ENCODE data around the gene PWWP2A.
A peak's percentile ranks its signal among the peaks of the same experiment; 100 is the strongest.
"Not testable (repeated sequence)": the region's sequence is repeated elsewhere in the genome, so short reads cannot be mapped to it uniquely, and the experiment has no call there.

PWWP2A gene

DNA sequence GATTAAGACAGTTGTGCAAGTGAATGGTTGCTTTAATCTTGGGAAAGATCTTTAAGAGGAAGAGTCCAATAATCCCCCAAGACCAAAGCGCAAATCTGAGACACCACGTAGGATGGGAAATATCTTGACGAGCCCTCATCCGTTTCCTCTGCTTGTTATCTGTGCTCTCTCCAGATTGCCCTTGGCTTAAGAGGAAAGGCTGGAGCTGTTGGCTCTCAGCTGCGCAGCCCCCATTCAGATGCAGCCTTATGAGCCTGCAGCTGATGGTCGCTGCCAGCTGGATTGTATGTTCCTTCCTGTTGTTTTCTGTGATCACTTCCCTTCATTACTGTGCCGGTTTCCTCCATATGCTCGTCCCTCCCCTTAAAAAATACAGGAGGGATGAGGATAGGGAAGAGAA is 47.7 kb downstream of the PWWP2A start:
- Histone ChIP-seq H3K4me3 (replicated peaks; ENCODE audit: insufficient read depth, low read length) (no peak overlapping the region), H3K27ac (replicated peaks) (no peak overlapping the region), H3K27me3 (ENCODE audit: insufficient read depth, poor library complexity, severe bottlenecking) (no peaks in the 10 kb centered on the region)
- DNase-seq (ENCODE audit: low read depth in 1 of 2, low spot score in 1 of 2): peak in 1 of 2 experiments; percentile 28
- TF ChIP-seq, protein P1, sequence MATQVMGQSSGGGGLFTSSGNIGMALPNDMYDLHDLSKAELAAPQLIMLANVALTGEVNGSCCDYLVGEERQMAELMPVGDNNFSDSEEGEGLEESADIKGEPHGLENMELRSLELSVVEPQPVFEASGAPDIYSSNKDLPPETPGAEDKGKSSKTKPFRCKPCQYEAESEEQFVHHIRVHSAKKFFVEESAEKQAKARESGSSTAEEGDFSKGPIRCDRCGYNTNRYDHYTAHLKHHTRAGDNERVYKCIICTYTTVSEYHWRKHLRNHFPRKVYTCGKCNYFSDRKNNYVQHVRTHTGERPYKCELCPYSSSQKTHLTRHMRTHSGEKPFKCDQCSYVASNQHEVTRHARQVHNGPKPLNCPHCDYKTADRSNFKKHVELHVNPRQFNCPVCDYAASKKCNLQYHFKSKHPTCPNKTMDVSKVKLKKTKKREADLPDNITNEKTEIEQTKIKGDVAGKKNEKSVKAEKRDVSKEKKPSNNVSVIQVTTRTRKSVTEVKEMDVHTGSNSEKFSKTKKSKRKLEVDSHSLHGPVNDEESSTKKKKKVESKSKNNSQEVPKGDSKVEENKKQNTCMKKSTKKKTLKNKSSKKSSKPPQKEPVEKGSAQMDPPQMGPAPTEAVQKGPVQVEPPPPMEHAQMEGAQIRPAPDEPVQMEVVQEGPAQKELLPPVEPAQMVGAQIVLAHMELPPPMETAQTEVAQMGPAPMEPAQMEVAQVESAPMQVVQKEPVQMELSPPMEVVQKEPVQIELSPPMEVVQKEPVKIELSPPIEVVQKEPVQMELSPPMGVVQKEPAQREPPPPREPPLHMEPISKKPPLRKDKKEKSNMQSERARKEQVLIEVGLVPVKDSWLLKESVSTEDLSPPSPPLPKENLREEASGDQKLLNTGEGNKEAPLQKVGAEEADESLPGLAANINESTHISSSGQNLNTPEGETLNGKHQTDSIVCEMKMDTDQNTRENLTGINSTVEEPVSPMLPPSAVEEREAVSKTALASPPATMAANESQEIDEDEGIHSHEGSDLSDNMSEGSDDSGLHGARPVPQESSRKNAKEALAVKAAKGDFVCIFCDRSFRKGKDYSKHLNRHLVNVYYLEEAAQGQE (IDR thresholded peaks at IDR 0.05; ENCODE audit: insufficient replicate concordance, low read depth): no peak
- TF ChIP-seq, protein P2, sequence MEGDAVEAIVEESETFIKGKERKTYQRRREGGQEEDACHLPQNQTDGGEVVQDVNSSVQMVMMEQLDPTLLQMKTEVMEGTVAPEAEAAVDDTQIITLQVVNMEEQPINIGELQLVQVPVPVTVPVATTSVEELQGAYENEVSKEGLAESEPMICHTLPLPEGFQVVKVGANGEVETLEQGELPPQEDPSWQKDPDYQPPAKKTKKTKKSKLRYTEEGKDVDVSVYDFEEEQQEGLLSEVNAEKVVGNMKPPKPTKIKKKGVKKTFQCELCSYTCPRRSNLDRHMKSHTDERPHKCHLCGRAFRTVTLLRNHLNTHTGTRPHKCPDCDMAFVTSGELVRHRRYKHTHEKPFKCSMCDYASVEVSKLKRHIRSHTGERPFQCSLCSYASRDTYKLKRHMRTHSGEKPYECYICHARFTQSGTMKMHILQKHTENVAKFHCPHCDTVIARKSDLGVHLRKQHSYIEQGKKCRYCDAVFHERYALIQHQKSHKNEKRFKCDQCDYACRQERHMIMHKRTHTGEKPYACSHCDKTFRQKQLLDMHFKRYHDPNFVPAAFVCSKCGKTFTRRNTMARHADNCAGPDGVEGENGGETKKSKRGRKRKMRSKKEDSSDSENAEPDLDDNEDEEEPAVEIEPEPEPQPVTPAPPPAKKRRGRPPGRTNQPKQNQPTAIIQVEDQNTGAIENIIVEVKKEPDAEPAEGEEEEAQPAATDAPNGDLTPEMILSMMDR (IDR thresholded peaks at IDR 0.05; ENCODE audit: insufficient read depth, low read length): no peak
- TF ChIP-seq GABPA (IDR thresholded peaks at IDR 0.05; ENCODE audit: low read depth): no peak
- TF ChIP-seq POLR2AphosphoS5 (IDR thresholded peaks at IDR 0.05; ENCODE audit: low read depth): no peak
- TF ChIP-seq SPI1 (IDR thresholded peaks at IDR 0.05; ENCODE audit: borderline replicate concordance, low read depth): no peak

DNA sequence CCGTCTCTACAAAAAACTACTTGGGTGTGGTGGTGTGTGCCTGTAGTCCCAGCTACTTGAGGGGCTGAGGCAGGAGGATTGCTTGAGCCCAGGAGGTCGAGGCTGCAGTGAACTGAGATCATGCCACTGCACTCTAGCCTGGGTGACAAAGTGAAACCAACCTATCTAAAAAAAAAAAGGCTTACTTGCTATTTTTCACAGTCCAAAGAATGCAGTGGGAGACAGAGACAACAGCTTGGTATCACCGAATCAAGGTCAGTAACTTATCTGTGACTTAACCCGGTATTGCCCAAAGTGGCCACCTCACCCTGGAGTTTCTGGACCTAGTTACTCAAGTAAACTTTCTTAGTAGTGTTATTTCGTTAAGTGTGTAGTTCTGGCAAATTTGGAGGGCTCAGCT is 50.1 kb downstream of the PWWP2A start:
- not testable (repeated sequence) for H3K27ac ChIP-seq (replicated peaks); DNase-seq (ENCODE audit: low read depth in 1 of 2, low spot score in 1 of 2); H3K4me3 ChIP-seq (replicated peaks; ENCODE audit: insufficient read depth, low read length); H3K27me3 ChIP-seq (ENCODE audit: insufficient read depth, poor library complexity, severe bottlenecking)

DNA sequence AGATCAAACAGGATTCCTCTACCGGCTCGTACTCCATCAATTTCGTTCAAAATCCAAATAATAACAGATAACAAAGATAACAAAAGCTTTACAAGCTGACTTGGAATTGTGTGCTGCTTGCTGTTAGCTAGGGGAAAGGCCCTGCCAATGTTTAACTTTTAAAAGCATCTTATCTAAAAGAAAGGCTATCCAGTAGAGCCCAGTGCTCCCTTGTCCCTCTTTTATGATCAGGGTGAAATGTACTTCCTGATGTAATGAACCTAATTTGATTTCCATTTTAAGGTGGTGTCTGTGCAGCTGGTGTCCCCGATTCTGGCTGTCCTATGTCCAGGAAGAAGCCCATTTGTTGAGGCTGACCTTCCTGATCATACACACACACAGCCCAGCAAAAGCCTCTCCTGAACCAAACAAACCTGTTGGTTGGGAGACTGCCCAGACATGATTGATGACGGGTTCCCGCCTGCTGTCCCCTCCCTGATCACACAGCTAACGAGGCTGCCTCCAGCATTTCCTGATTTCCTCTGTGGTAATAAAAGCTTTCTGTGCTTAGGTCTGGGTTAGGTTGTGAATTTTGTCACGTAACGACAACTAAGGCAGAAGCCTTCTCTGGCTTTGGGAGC is 54.1 kb downstream of the PWWP2A start:
- Histone ChIP-seq H3K4me3 (replicated peaks; ENCODE audit: insufficient read depth, low read length) (no peak overlapping the region), H3K27ac (replicated peaks) (no peak overlapping the region), H3K27me3 (ENCODE audit: insufficient read depth, poor library complexity, severe bottlenecking) (no peaks in the 10 kb centered on the region)
- TF ChIP-seq GABPA (IDR thresholded peaks at IDR 0.05; ENCODE audit: low read depth) (no peak), POLR2AphosphoS5 (IDR thresholded peaks at IDR 0.05; ENCODE audit: low read depth) (no peak), SPI1 (IDR thresholded peaks at IDR 0.05; ENCODE audit: borderline replicate concordance, low read depth) (no peak)
- TF ChIP-seq, protein P1 (IDR thresholded peaks at IDR 0.05; ENCODE audit: insufficient replicate concordance, low read depth): no peak
- TF ChIP-seq, protein P2 (IDR thresholded peaks at IDR 0.05; ENCODE audit: insufficient read depth, low read length): no peak
- DNase-seq (ENCODE audit: low read depth in 1 of 2, low spot score in 1 of 2): no peak

DNA sequence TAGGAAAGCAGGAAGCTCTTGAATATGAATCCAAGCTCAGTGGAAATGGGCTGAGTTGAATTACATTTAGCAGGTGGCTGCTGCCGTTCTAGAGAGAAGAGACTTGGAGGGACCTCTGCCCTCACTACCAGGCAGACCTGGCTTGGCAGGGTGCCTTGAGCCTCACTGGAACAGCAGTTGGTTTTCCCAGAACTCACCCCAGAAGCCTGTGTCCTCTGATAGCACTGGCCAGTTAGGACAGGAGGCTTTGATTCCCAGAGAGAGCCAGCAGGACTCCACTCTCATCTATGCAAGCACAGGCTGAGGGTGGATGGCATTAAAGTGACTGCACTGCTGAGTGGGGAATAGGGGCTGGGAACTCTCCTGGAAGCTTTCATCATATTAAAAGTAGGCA is 54.8 kb downstream of the PWWP2A start:
- TF ChIP-seq GABPA (IDR thresholded peaks at IDR 0.05; ENCODE audit: low read depth) (no peak), SPI1 (IDR thresholded peaks at IDR 0.05; ENCODE audit: borderline replicate concordance, low read depth) (no peak), POLR2AphosphoS5 (IDR thresholded peaks at IDR 0.05; ENCODE audit: low read depth) (no peak)
- TF ChIP-seq, protein P2 (IDR thresholded peaks at IDR 0.05; ENCODE audit: insufficient read depth, low read length): no peak
- TF ChIP-seq, protein P1 (IDR thresholded peaks at IDR 0.05; ENCODE audit: insufficient replicate concordance, low read depth): no peak

More for the DNA sequence above, 54.8 kb downstream of the PWWP2A start:
- H3K4me3 ChIP-seq (replicated peaks; ENCODE audit: insufficient read depth, low read length): no peak overlapping the region
- H3K27ac ChIP-seq (replicated peaks): no peak overlapping the region
- no peaks in the 10 kb centered on the region for H3K27me3 ChIP-seq (ENCODE audit: insufficient read depth, poor library complexity, severe bottlenecking)
- no peak for DNase-seq (ENCODE audit: low read depth in 1 of 2, low spot score in 1 of 2)
